ENCODE measurements around the gene CCDC184.
A peak's percentile ranks its signal among the peaks of the same experiment; 100 is the strongest.
"Not testable (repeated sequence)": the region's sequence is repeated elsewhere in the genome, so short reads cannot be mapped to it uniquely, and the experiment has no call there.

Gene CCDC184

DNA sequence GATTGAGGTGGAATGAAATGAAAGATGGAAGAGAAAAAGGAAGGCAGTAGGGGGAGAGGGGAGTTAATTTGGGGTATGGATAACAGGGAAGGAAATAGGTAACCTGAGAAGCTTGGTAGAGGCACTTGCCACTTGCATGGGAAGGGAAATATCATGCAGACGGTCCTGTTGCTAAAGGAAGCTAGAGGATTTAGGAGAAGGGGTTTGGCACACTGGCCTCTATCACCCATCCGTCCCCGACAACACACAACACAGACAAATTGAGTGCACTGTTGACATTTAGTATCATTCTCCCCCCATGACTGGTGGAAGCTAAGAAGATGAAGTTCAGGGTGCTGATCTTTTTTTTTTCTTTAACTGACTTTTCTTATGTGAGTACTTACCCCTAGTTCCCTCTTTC is 17.6 kb downstream of the CCDC184 start:
- in situ Hi-C loops (cut with MboI; ENCODE audit: low sequenced_read_pairs), result no loop called here
- no peak for DNase-seq (ENCODE audit: low spot score in 2 of 2)
- Histone ChIP-seq H3K27me3 (ENCODE audit: low read depth) (peaks cover 7% of the 10 kb centered on the region), H3K36me3 (replicated peaks) (no peaks in the 10 kb centered on the region), H3K4me3 (no peak overlapping the region), H3K4me1 (peaks cover 7% of the 10 kb centered on the region), H3K9me3 (peaks cover under 1% of the 10 kb centered on the region; the same call in 1 of the 2 replicates)

DNA sequence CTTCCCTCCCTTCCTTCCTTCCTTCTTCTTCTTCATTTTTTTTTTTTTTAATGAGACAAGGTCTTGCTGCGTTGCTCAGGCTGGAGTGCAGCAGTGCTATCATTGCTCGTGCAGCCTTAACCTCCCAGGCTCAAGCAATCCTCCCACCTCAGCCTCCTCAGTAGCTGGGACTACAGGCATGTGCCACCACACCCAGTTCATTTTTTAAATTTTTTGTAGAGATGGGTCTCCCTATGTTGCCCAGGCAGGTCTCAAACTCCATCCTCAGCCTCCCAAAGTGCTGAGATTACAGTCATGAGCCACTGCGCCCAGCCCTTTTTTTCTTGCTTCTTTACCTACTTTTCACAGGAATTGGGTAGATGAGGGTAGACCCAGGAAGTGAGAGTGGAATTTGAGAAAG is 18.1 kb downstream of the CCDC184 start:
- in situ Hi-C loops (cut with MboI; ENCODE audit: low sequenced_read_pairs), result no loop called here
- DNase-seq (ENCODE audit: low spot score in 2 of 2), result no peak
- peaks cover 7% of the 10 kb centered on the region for H3K27me3 ChIP-seq (ENCODE audit: low read depth)
- no peaks in the 10 kb centered on the region for H3K36me3 ChIP-seq (replicated peaks)
- peaks cover 7% of the 10 kb centered on the region for H3K4me1 ChIP-seq
- peaks cover 2% of the 10 kb centered on the region for H3K9me3 ChIP-seq
- H3K4me3 ChIP-seq, result no peak overlapping the region

DNA sequence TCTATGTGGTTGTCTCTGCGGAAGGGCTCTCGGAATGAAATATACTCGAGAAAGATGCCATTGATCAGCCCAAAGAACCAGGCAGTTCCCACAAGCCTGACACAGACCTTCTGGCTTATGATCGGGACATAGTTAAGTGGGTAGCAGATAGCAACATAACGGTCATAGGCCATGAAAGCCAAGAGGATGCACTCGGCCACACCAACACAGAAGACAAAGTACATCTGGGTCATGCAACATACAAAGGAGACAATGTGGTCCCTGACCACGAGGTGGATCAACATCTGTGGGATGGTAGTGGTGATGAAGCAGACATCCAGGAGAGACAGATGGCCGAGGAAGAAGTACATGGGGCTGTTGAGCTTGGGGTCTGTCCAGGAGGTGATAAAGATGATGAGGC is 19.3 kb downstream of the CCDC184 start:
- H3K27me3 ChIP-seq (ENCODE audit: low read depth), result peaks cover 7% of the 10 kb centered on the region
- peaks cover 2% of the 10 kb centered on the region for H3K9me3 ChIP-seq

DNA sequence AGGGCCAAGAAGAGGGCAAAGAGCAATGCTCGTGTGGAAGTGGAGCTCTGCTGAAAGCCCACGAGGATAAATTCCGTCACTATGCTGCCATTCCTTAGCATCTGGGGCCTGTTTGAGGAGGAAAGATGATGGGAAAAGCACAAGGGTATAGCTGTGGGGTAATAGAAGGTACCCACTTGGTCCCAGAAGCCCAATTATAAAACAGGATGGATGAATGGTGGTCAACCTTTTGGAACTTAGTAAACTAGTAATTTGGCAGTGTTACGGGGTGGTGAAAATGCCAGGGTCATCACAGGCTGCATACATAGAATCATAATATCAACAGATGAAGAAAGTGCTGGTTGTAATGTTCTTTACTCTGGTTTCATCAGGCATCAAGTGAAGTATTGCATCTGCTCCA is 19.7 kb downstream of the CCDC184 start, which contains the start of gene OR10AD1:
Gene OR10AD1 (minus strand): TSS at position 101 of the 400 bp plus-strand sequence. CDS start 0 bp downstream, at position 101.
- no peak for DNase-seq (ENCODE audit: low spot score in 2 of 2)
- peaks cover 7% of the 10 kb centered on the region for H3K27me3 ChIP-seq (ENCODE audit: low read depth)
- in situ Hi-C loops (cut with MboI; ENCODE audit: low sequenced_read_pairs), result no loop called here
- H3K4me3 ChIP-seq, result no peak within 1 kb of the TSS
- no peaks in the 10 kb centered on the region for H3K36me3 ChIP-seq (replicated peaks)
- peaks cover 7% of the 10 kb centered on the region for H3K4me1 ChIP-seq
- peaks cover 2% of the 10 kb centered on the region for H3K9me3 ChIP-seq

More for the DNA sequence above, 19.3 kb downstream of the CCDC184 start:
- Histone ChIP-seq H3K36me3 (replicated peaks) (no peaks in the 10 kb centered on the region), H3K4me3 (no peak overlapping the region), H3K4me1 (peaks cover 7% of the 10 kb centered on the region)
- no peak for DNase-seq (ENCODE audit: low spot score in 2 of 2)
- in situ Hi-C loops (cut with MboI; ENCODE audit: low sequenced_read_pairs), result no loop called here

DNA sequence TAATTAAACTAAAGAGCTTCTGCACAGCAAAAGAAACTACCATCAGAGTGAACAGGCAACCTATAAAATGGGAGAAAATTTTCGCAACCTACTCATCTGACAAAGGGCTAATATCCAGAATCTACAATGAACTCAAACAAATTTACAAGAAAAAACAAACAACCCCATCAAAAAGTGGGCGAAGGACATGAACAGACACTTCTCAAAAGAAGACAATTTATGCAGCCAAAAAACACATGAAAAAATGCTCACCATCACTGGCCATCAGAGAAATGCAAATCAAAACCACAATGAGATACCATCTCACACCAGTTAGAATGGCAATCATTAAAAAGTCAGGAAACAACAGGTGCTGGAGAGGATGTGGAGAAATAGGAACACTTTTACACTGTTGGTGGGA is 26.1 kb downstream of the CCDC184 start:
- in situ Hi-C loops (cut with MboI; ENCODE audit: low sequenced_read_pairs); H3K9me3 ChIP-seq; H3K27me3 ChIP-seq (ENCODE audit: low read depth); H3K36me3 ChIP-seq (replicated peaks); DNase-seq (ENCODE audit: low spot score in 2 of 2); H3K4me1 ChIP-seq; H3K4me3 ChIP-seq: not testable (repeated sequence)

DNA sequence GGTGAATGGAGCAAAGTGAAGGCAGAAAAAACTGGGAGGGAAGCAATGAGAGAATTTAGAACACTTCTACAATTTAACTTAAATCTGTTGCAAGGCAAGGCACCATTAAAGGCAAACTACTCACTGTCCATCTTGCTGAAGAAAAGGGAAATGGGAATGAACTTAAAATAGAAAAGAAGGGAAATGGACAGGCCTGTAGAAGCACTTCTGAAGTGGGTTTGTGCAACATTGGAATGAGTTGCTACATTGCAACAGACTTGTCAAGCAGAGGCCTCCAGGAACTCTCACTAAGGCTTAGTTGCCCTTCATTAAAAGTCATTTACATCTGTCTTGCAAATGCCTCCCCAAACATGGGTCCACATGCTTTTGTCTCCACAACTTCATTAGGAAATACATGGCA is 33.3 kb downstream of the CCDC184 start:
- Histone ChIP-seq H3K27me3 (ENCODE audit: low read depth) (peaks cover 8% of the 10 kb centered on the region), H3K4me3 (no peak overlapping the region), H3K4me1 (no peaks in the 10 kb centered on the region; the same call in 1 of the 2 replicates), H3K9me3 (no peaks in the 10 kb centered on the region), H3K36me3 (replicated peaks) (no peaks in the 10 kb centered on the region)
- no peak for DNase-seq (ENCODE audit: low spot score in 2 of 2)
- in situ Hi-C loops (cut with MboI; ENCODE audit: low sequenced_read_pairs), result no loop called here

DNA sequence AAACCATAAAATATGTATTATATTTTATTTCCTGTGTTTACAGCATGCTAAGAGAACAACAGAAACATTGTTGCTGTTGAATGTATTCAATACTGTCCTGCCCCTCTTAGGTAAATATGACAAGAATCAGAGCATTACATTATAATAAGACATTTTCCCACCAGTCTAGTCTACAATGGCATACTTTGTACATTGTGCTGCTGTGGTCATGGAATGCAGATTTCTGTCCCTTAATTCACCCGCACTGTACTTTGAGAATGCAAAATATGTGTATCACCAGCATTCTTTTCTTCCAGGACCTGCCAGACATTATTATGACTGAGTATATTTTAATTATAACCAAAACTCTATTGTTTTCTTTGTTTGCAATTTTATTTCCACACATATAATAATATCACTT is 36.2 kb downstream of the CCDC184 start:
- Histone ChIP-seq H3K4me3 (no peak overlapping the region), H3K9me3 (no peaks in the 10 kb centered on the region), H3K4me1 (no peaks in the 10 kb centered on the region; the same call in 1 of the 2 replicates), H3K36me3 (replicated peaks) (no peaks in the 10 kb centered on the region), H3K27me3 (ENCODE audit: low read depth) (no peaks in the 10 kb centered on the region; the same call in none of the 2 replicates)
- DNase-seq (ENCODE audit: low spot score in 2 of 2), result peak in 1 of 2 experiments; percentile 14
- in situ Hi-C loops (cut with MboI; ENCODE audit: low sequenced_read_pairs), result no loop called here

DNA sequence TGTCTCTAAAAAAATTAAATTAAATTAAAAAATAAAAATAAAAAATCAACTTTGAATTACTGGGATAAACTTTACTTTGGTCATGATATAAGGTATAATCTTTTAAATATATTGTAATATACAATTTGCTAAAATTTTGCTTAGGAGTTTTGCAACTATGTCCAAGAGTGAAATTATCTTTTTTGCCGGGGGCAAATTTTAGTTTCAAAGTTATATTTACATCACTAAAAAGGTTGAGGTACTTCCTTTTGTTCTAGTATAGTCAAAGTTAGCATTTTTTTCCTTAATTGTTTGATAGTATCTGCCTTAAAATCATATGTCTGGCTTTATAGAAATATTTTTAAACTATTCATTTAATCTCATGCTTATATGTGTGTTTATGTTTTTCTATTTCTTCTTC is 37.3 kb downstream of the CCDC184 start:
- no peak overlapping the region for H3K4me3 ChIP-seq
- no peaks in the 10 kb centered on the region; the same call in 1 of the 2 replicates for H3K4me1 ChIP-seq
- H3K27me3 ChIP-seq (ENCODE audit: low read depth), result no peaks in the 10 kb centered on the region; the same call in none of the 2 replicates
- H3K9me3 ChIP-seq, result no peaks in the 10 kb centered on the region
- no peaks in the 10 kb centered on the region for H3K36me3 ChIP-seq (replicated peaks)
- in situ Hi-C loops (cut with MboI; ENCODE audit: low sequenced_read_pairs), result no loop called here
- DNase-seq (ENCODE audit: low spot score in 2 of 2), result no peak

DNA sequence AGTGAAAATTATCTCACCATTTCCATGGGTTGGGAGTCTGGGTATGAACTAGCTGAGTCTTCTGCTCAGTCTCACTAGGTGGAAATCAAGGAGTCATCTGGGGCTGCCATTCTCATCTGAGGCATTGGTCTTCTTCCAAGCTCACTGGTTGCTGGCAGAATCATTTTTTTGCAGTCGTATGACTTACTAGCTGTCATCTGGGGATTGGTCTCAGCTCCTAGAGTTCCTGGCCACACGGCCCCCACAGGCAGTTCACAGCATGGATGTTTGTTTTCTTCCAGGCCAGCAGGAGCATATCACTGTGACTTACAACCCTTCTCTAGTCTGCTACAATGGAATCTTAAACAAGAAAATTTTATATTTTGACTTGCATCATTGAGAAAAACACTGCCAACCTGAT is 38.2 kb downstream of the CCDC184 start:
- Histone ChIP-seq H3K27me3 (ENCODE audit: low read depth) (no peaks in the 10 kb centered on the region; the same call in 1 of the 2 replicates), H3K4me3 (no peak overlapping the region), H3K36me3 (replicated peaks) (no peaks in the 10 kb centered on the region), H3K9me3 (no peaks in the 10 kb centered on the region), H3K4me1 (no peaks in the 10 kb centered on the region; the same call in 1 of the 2 replicates)
- DNase-seq (ENCODE audit: low spot score in 2 of 2), result no peak
- in situ Hi-C loops (cut with MboI; ENCODE audit: low sequenced_read_pairs), result no loop called here

DNA sequence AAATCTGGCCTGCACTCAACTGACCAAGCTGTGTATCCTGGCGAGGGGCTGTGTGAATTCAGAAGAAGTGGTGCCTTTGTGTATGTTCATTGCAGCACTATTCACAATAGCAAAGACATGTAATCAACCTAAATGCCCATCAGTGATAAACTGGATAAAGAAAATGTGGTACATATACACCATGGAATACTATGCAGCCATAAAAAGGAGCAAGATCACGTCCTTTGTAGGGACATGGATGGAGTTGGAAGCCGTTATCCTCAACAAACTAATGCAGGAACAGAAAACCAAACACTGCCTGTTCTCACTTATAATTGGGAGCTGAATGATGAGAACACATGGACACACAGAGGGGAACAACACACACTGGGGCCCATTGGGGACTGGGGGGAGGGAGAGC is 41.1 kb downstream of the CCDC184 start:
- in situ Hi-C loops (cut with MboI; ENCODE audit: low sequenced_read_pairs); H3K4me1 ChIP-seq: not testable (repeated sequence)

DNA sequence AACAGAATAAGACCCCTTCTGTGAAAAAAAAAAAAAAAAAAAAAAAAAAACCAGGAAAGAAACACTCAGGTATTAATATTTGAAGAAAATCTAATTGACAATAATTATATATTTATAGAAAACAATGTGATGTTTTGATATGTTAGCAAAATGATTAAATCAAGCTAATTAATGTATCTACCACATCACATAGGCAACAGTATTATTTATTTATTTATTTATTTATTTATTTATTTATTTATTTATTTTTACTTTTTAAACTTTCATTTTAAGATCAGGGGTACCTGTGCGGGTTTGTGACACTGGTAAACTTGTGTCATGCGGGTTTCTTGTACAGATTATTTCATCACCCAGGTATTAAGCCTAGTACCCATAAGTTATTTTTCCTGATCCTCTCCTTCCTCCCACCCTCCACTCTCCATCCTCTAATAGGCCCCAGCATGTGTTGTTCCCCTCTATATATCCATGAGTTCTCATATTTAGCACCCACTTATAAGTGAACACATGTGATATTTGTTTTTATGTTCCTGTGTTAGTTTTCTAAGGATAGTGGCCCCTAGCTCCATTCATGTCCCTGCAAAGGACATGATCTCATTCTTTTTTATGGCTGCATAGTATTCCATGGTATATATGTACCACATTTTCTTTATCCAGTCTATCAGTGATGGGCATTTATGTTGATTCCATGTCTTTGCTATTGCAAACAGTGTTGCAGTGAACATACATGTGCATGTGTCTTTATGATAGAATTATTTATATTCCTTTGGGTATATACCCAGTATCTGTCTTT is 47.9 kb downstream of the CCDC184 start:
- H3K9me3 ChIP-seq; DNase-seq (ENCODE audit: low spot score in 2 of 2); H3K36me3 ChIP-seq (replicated peaks); H3K4me1 ChIP-seq; in situ Hi-C loops (cut with MboI; ENCODE audit: low sequenced_read_pairs); H3K4me3 ChIP-seq; H3K27me3 ChIP-seq (ENCODE audit: low read depth): not testable (repeated sequence)

More for the DNA sequence above, 41.1 kb downstream of the CCDC184 start:
- H3K9me3 ChIP-seq; DNase-seq (ENCODE audit: low spot score in 2 of 2); H3K27me3 ChIP-seq (ENCODE audit: low read depth); H3K4me3 ChIP-seq; H3K36me3 ChIP-seq (replicated peaks): not testable (repeated sequence)

Measured in HAP-1 (cell line).